ENCODE measurements around the gene SLC35E1. TPM values are rescaled to one million over a fixed set of nuclear protein-coding genes. Genes with fewer than 3 reads are reported as not detected.

Gene SLC35E1
- polyA plus RNA-seq, 1 of the 3 experiments (the other 2 are of a cell fraction): 23.5 TPM

- no peak overlapping the region for H3K4me3 ChIP-seq (ENCODE audit: low read depth in 2 of 2, low read length in 1 of 2)
- H3F3A ChIP-seq (replicated peaks; ENCODE audit: insufficient read depth): no peaks in the 10 kb centered on the region
- TF ChIP-seq SIN3A (IDR thresholded peaks at IDR 0.05; ENCODE audit: borderline replicate concordance, low read depth, low read length) (no peak), REST (IDR thresholded peaks at IDR 0.05; ENCODE audit: low read depth, low read length) (no peak), FOXM1 (IDR thresholded peaks at IDR 0.05; ENCODE audit: low read depth) (no peak), EP300 (IDR thresholded peaks at IDR 0.05; ENCODE audit: borderline replicate concordance in 1 of 2, low read depth in 1 of 2, low read length in 1 of 2) (no peak), RFX5 (IDR thresholded peaks at IDR 0.05; ENCODE audit: low read length) (no peak), JUND (IDR thresholded peaks at IDR 0.05) (no peak), RXRA (IDR thresholded peaks at IDR 0.05; ENCODE audit: borderline replicate concordance, low read depth) (no peak)
- TF ChIP-seq, protein P1, sequence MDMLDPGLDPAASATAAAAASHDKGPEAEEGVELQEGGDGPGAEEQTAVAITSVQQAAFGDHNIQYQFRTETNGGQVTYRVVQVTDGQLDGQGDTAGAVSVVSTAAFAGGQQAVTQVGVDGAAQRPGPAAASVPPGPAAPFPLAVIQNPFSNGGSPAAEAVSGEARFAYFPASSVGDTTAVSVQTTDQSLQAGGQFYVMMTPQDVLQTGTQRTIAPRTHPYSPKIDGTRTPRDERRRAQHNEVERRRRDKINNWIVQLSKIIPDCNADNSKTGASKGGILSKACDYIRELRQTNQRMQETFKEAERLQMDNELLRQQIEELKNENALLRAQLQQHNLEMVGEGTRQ (IDR thresholded peaks at IDR 0.05; ENCODE audit: borderline replicate concordance, low read depth, low read length): no peak
- no peak for DNase-seq
- H4K20me1 ChIP-seq (ENCODE audit: insufficient read depth): peaks cover 95% of the 10 kb centered on the region
- H3K9me3 ChIP-seq: no peaks in the 10 kb centered on the region
- no peaks in the 10 kb centered on the region for H3K9me2 ChIP-seq
- H3K9ac ChIP-seq: no peak overlapping the region
- H3K27ac ChIP-seq (ENCODE audit: low read depth in 2 of 2, low read length in 1 of 2): no peak overlapping the region; a peak in 1 of 4 replicates
- WGBS (ENCODE audit: low lambda C conversion rate): 82% methylated on average over 3 of the region's 3 CpGs
- no peak overlapping the region for H3K4me2 ChIP-seq
- ChIA-PET CTCF (interaction anchor here (0.6 to 1.4 kb wide), 2 partner anchors 57 to 475 kb away, joined by 3 to 4 read pairs; partner anchors contain the start of gene SMIM7), POLR2A (interaction anchor here (0.7 to 1.7 kb wide), 2 partner anchors 9 to 86 kb away, joined by 3 to 5 read pairs; no protein-coding TSS in a partner anchor)
- no peaks in the 10 kb centered on the region for H3K27me3 ChIP-seq (ENCODE audit: insufficient read depth)
- peaks cover 100% of the 10 kb centered on the region for H3K79me2 ChIP-seq (ENCODE audit: insufficient read depth)
- no peaks in the 10 kb centered on the region for H3K36me3 ChIP-seq (replicated peaks in 1 of 2; ENCODE audit: control insufficient read depth in 1 of 2, insufficient read depth in 2 of 2, low read length in 1 of 2)
- peaks cover 4 to 53% of the 10 kb centered on the region in 2 experiments; a peak in 2 of 4 replicates for H3K4me1 ChIP-seq (ENCODE audit: control insufficient read depth in 1 of 2, insufficient read depth in 2 of 2, low read depth in 1 of 2, low read length in 1 of 2)
- H2AFZ ChIP-seq (ENCODE audit: low read depth): no peak overlapping the region
Observed at GRCh38 chr19:16603090-16603489, 30.9 kb upstream of the SLC35E1 start.

GRCh38 chr19:16601378-16602052 lies 29.3 kb upstream of the SLC35E1 start:
- Histone ChIP-seq H3K9ac (no peak overlapping the region), H3K4me1 (ENCODE audit: control insufficient read depth in 1 of 2, insufficient read depth in 2 of 2, low read depth in 1 of 2, low read length in 1 of 2) (peaks cover 4 to 45% of the 10 kb centered on the region in 2 experiments; a peak in 2 of 4 replicates), H3K9me3 (no peaks in the 10 kb centered on the region), H3K9me2 (no peaks in the 10 kb centered on the region), H3K27ac (ENCODE audit: low read depth in 2 of 2, low read length in 1 of 2) (no peak overlapping the region; a peak in 1 of 4 replicates), H2AFZ (ENCODE audit: low read depth) (no peak overlapping the region), H3K4me3 (ENCODE audit: low read depth in 2 of 2, low read length in 1 of 2) (no peak overlapping the region), H4K20me1 (ENCODE audit: insufficient read depth) (peaks cover 98% of the 10 kb centered on the region), H3K27me3 (ENCODE audit: insufficient read depth) (no peaks in the 10 kb centered on the region), H3K36me3 (replicated peaks in 1 of 2; ENCODE audit: control insufficient read depth in 1 of 2, insufficient read depth in 2 of 2, low read length in 1 of 2) (no peaks in the 10 kb centered on the region), H3K4me2 (no peak overlapping the region), H3F3A (replicated peaks; ENCODE audit: insufficient read depth) (no peaks in the 10 kb centered on the region), H3K79me2 (ENCODE audit: insufficient read depth) (peaks cover 100% of the 10 kb centered on the region)
- TF ChIP-seq JUND (IDR thresholded peaks at IDR 0.05) (no peak), TCF12 (IDR thresholded peaks at IDR 0.05) (no peak), RAD21 (IDR thresholded peaks at IDR 0.05; ENCODE audit: low read length) (no peak), SMC3 (IDR thresholded peaks at IDR 0.05; ENCODE audit: low read depth, low read length) (no peak), POLR2AphosphoS5 (IDR thresholded peaks at IDR 0.05; ENCODE audit: low read depth, low read length) (no peak), NRF1 (IDR thresholded peaks at IDR 0.05; ENCODE audit: low read depth, low read length) (no peak)
- DNase-seq: no peak
- CTCF ChIA-PET: interaction anchor here (3.1 kb wide), 1 partner anchor 12 kb away, joined by 12 read pairs; no protein-coding TSS in a partner anchor
- 98% methylated on average over 10 of the region's 20 CpGs for WGBS (ENCODE audit: low lambda C conversion rate)
- POLR2A ChIA-PET: no interaction called here
